ENCODE data around the gene SERPINE2.

DNA sequence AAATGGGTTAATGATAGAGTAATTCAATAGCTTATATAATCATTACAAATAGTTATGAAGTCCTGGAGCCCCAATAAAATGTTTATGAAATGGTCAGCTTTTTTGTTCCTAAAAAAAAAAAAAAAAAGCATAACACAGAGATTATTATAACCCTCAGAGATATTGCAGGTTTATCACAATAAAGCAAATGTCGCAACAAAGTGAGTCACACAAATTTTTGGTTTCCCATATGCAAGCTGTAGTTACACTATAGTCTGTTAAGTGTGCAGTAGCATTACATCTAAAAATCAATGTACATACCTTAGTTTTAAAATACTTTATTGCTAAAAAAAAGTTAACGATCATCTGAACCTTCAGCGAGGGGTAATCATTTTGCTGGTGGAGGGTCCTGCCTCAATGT is 114.0 kb downstream of the SERPINE2 start:
- TF ChIP-seq, protein P1, sequence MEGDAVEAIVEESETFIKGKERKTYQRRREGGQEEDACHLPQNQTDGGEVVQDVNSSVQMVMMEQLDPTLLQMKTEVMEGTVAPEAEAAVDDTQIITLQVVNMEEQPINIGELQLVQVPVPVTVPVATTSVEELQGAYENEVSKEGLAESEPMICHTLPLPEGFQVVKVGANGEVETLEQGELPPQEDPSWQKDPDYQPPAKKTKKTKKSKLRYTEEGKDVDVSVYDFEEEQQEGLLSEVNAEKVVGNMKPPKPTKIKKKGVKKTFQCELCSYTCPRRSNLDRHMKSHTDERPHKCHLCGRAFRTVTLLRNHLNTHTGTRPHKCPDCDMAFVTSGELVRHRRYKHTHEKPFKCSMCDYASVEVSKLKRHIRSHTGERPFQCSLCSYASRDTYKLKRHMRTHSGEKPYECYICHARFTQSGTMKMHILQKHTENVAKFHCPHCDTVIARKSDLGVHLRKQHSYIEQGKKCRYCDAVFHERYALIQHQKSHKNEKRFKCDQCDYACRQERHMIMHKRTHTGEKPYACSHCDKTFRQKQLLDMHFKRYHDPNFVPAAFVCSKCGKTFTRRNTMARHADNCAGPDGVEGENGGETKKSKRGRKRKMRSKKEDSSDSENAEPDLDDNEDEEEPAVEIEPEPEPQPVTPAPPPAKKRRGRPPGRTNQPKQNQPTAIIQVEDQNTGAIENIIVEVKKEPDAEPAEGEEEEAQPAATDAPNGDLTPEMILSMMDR (conservative IDR thresholded peaks at IDR 0.05): no peak
- no peak for TF ChIP-seq ZFX (IDR thresholded peaks at IDR 0.05)
